ENCODE results near the gene CA12.

The CA12 gene

DNA sequence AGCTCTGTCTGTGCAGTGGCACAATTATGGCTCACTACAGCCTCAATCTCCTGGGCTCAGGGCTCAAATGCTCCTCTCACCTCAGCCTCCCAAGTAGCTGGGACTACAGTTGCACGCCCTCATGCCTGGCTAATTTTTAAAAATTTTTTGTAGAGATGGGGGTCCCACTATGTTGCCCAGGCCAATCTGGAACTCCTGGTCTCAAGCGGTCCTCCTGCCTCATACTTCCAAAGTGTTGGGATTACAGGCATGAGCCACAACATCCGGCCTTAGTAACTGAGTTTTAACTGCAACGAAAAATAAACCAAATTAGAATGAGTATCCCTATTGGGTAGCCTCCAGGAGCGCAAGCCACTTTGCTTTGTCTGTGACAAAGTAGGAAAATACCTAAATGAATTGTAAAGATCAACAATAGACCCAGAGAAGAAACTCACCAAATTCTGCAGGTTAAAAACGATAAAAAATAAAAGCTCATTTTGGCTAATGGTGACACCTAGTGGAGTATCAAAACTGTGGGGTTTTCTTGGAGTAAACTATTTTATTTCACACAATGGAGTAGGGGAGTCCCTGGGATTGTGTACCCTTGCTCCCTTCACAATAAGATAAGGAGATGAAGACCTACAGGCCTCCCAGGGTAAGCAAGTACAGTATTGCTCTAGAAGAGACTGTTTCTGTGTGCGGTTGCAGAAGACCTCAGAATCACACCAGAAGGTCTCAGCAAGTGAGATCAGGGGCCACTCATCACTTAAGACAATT is 21.0 kb upstream of the CA12 start:
- Histone ChIP-seq H3K4me3 (ENCODE audit: low read depth in 1 of 2, low read length in 2 of 2) (no peak overlapping the region), H3K27ac (ENCODE audit: low read depth, low read length) (no peak overlapping the region), H3K27me3 (ENCODE audit: control insufficient read depth in 1 of 2, insufficient read depth in 2 of 2, low read length in 2 of 2) (no peaks in the 10 kb centered on the region), H3K4me1 (ENCODE audit: control insufficient read depth in 1 of 2, insufficient read depth in 2 of 2, low read length in 2 of 2) (no peaks in the 10 kb centered on the region), H3K36me3 (ENCODE audit: control insufficient read depth in 1 of 2, insufficient read depth in 2 of 2, low read length in 2 of 2) (no peaks in the 10 kb centered on the region), H3K9ac (ENCODE audit: low read depth in 1 of 2, low read length in 2 of 2) (no peak overlapping the region), H3K9me3 (ENCODE audit: control insufficient read depth in 1 of 2, low read length in 2 of 2) (no peaks in the 10 kb centered on the region)

DNA sequence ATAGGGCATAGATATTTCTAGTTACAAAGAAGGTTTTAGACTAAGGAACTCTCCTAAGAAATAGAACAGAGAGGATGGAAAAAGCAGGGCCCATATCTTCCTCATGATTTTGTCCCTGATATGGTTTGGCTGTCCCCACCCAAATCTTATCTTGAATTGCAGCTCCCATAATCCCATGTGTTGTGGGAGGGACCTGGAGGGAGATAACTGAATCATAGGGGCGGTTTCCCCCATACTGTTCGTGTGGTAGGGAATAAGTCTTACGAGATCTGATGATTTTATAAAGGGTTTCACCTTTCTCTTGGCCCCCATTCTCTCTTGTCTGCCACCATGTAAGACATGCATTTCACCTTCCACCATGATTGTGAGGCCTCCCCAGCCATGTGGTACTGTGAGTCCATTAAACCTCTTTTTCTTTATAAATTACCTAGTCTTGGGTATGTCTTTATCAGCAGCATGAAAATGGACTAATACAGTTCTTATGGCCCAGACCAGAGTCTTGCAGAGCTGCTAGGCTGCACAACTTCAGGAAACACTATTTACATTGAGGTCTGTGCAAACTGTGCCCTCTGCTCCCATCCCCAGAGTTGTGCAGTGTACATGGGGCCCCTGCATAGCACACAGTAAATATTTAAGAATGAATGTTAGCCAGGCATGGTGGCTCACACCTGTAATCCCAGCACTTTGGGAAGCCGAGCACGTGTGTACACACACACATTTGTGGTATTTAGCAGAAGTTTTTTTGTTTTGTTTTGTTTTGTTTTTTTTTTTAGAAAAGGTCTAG is 20.3 kb upstream of the CA12 start:
- H3K4me1 ChIP-seq (ENCODE audit: control insufficient read depth in 1 of 2, insufficient read depth in 2 of 2, low read length in 2 of 2) = no peaks in the 10 kb centered on the region
- no peaks in the 10 kb centered on the region for H3K9me3 ChIP-seq (ENCODE audit: control insufficient read depth in 1 of 2, low read length in 2 of 2)
- no peak overlapping the region for H3K4me3 ChIP-seq (ENCODE audit: low read depth in 1 of 2, low read length in 2 of 2)
- no peak overlapping the region for H3K27ac ChIP-seq (ENCODE audit: low read depth, low read length)
- no peak overlapping the region for H3K9ac ChIP-seq (ENCODE audit: low read depth in 1 of 2, low read length in 2 of 2)
- H3K36me3 ChIP-seq (ENCODE audit: control insufficient read depth in 1 of 2, insufficient read depth in 2 of 2, low read length in 2 of 2) = no peaks in the 10 kb centered on the region
- no peaks in the 10 kb centered on the region for H3K27me3 ChIP-seq (ENCODE audit: control insufficient read depth in 1 of 2, insufficient read depth in 2 of 2, low read length in 2 of 2)

GRCh38 chr15:63401078-63401477 is 19.4 kb upstream of the CA12 start:
- no peak overlapping the region for H3K4me3 ChIP-seq (ENCODE audit: low read depth in 1 of 2, low read length in 2 of 2)
- no peaks in the 10 kb centered on the region for H3K4me1 ChIP-seq (ENCODE audit: control insufficient read depth in 1 of 2, insufficient read depth in 2 of 2, low read length in 2 of 2)
- H3K9me3 ChIP-seq (ENCODE audit: control insufficient read depth in 1 of 2, low read length in 2 of 2) = no peaks in the 10 kb centered on the region
- no peaks in the 10 kb centered on the region for H3K27me3 ChIP-seq (ENCODE audit: control insufficient read depth in 1 of 2, insufficient read depth in 2 of 2, low read length in 2 of 2)
- no peak overlapping the region for H3K9ac ChIP-seq (ENCODE audit: low read depth in 1 of 2, low read length in 2 of 2)
- H3K36me3 ChIP-seq (ENCODE audit: control insufficient read depth in 1 of 2, insufficient read depth in 2 of 2, low read length in 2 of 2) = no peaks in the 10 kb centered on the region
- no peak overlapping the region for H3K27ac ChIP-seq (ENCODE audit: low read depth, low read length)

DNA sequence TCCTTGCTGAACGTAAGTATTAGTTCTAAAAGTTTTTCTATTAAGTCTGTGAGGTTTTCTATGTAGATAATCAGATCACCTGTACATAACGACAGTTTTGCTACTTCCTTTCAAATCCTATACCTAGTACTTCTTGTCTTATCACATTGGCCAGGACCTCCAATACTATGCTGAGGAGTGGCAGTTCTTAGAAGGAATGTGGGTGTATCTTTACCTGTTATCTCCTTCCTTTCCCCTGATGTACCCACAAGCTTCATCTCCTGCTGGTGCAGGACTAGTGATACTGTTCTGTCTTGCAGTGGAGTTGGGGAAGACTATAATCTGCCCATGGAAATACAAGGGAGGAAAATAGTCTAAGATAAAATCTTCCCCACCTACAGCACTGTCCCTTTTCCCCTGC is 16.8 kb upstream of the CA12 start:
- Histone ChIP-seq H3K27me3 (ENCODE audit: control insufficient read depth in 1 of 2, insufficient read depth in 2 of 2, low read length in 2 of 2) (no peaks in the 10 kb centered on the region), H3K4me1 (ENCODE audit: control insufficient read depth in 1 of 2, insufficient read depth in 2 of 2, low read length in 2 of 2) (no peaks in the 10 kb centered on the region), H3K9me3 (ENCODE audit: control insufficient read depth in 1 of 2, low read length in 2 of 2) (no peaks in the 10 kb centered on the region), H3K36me3 (ENCODE audit: control insufficient read depth in 1 of 2, insufficient read depth in 2 of 2, low read length in 2 of 2) (no peaks in the 10 kb centered on the region), H3K27ac (ENCODE audit: low read depth, low read length) (no peak overlapping the region), H3K4me3 (ENCODE audit: low read depth in 1 of 2, low read length in 2 of 2) (no peak overlapping the region), H3K9ac (ENCODE audit: low read depth in 1 of 2, low read length in 2 of 2) (no peak overlapping the region)

GRCh38 chr15:63396152-63396928 is 14.7 kb upstream of the CA12 start:
- Histone ChIP-seq H3K27ac (ENCODE audit: low read depth, low read length) (no peak overlapping the region), H3K4me3 (ENCODE audit: low read depth in 1 of 2, low read length in 2 of 2) (no peak overlapping the region), H3K4me1 (ENCODE audit: control insufficient read depth in 1 of 2, insufficient read depth in 2 of 2, low read length in 2 of 2) (no peaks in the 10 kb centered on the region), H3K36me3 (ENCODE audit: control insufficient read depth in 1 of 2, insufficient read depth in 2 of 2, low read length in 2 of 2) (no peaks in the 10 kb centered on the region), H3K9me3 (ENCODE audit: control insufficient read depth in 1 of 2, low read length in 2 of 2) (no peaks in the 10 kb centered on the region), H3K27me3 (ENCODE audit: control insufficient read depth in 1 of 2, insufficient read depth in 2 of 2, low read length in 2 of 2) (no peaks in the 10 kb centered on the region), H3K9ac (ENCODE audit: low read depth in 1 of 2, low read length in 2 of 2) (no peak overlapping the region)

DNA sequence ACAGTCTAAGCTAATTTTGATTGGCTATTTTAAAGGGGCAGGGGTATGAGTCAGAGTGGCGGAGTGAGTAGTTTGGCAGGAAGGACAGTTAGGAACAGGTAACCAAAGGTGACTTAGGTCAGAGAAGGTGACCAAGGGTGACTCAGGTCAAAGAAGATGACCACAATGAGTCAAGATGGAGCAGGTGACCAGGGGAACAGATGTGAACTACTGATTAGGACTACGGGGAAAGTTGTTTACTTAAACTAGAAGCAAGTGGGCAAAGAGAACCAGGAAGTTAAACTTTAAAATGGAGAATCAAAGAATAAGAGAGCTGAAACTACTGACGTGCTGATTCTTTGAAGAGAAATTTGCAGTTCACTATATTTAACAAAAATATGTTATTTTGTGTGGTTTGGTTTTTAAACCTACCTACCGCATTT is 14.1 kb upstream of the CA12 start:
- H3K9ac ChIP-seq (ENCODE audit: low read depth in 1 of 2, low read length in 2 of 2) = no peak overlapping the region
- H3K9me3 ChIP-seq (ENCODE audit: control insufficient read depth in 1 of 2, low read length in 2 of 2) = no peaks in the 10 kb centered on the region
- no peak overlapping the region for H3K4me3 ChIP-seq (ENCODE audit: low read depth in 1 of 2, low read length in 2 of 2)
- no peaks in the 10 kb centered on the region for H3K27me3 ChIP-seq (ENCODE audit: control insufficient read depth in 1 of 2, insufficient read depth in 2 of 2, low read length in 2 of 2)
- H3K4me1 ChIP-seq (ENCODE audit: control insufficient read depth in 1 of 2, insufficient read depth in 2 of 2, low read length in 2 of 2) = peaks cover 0 to under 1% of the 10 kb centered on the region in 2 donors
- no peak overlapping the region for H3K27ac ChIP-seq (ENCODE audit: low read depth, low read length)
- H3K36me3 ChIP-seq (ENCODE audit: control insufficient read depth in 1 of 2, insufficient read depth in 2 of 2, low read length in 2 of 2) = no peaks in the 10 kb centered on the region

DNA sequence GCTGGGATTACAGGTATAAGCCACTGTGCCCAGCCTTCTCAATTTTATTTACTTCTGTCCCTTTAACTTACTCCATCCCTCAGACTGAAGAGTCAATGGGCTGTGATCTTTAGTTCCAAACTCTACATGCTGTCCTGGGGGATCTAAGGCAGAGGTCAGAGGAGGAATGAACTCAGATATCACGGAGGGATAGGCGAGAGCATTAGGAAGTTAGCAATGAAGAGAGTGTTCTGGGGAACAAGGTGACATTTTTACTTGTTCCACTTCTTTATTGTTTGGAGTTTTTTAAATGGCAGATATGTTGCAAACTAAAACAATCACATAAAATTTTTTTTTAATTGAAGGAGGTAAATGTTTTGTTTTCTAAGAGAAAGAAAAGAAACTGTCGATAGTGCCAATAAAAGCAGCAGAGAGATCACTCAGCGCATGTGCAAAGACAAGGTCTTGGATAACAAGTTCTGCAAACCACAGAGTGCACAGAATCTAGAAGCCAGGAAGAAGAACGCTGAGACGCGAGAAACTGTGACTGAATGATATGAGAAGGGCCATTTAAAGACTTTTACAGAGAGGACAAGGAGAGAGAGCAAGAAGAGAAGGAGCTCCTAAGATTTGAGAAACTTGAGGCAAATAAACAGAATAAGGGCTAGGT is 10.8 kb upstream of the CA12 start:
- Histone ChIP-seq H3K9ac (ENCODE audit: low read depth in 1 of 2, low read length in 2 of 2) (no peak overlapping the region), H3K4me3 (ENCODE audit: low read depth in 1 of 2, low read length in 2 of 2) (no peak overlapping the region), H3K27me3 (ENCODE audit: control insufficient read depth in 1 of 2, insufficient read depth in 2 of 2, low read length in 2 of 2) (no peaks in the 10 kb centered on the region), H3K9me3 (ENCODE audit: control insufficient read depth in 1 of 2, low read length in 2 of 2) (no peaks in the 10 kb centered on the region), H3K27ac (ENCODE audit: low read depth, low read length) (no peak overlapping the region), H3K4me1 (ENCODE audit: control insufficient read depth in 1 of 2, insufficient read depth in 2 of 2, low read length in 2 of 2) (peaks cover 11 to 15% of the 10 kb centered on the region in 2 donors), H3K36me3 (ENCODE audit: control insufficient read depth in 1 of 2, insufficient read depth in 2 of 2, low read length in 2 of 2) (no peaks in the 10 kb centered on the region)

- no peak overlapping the region for H3K9ac ChIP-seq (ENCODE audit: low read depth in 1 of 2, low read length in 2 of 2)
- no peaks in the 10 kb centered on the region for H3K27me3 ChIP-seq (ENCODE audit: control insufficient read depth in 1 of 2, insufficient read depth in 2 of 2, low read length in 2 of 2)
- no peaks in the 10 kb centered on the region for H3K36me3 ChIP-seq (ENCODE audit: control insufficient read depth in 1 of 2, insufficient read depth in 2 of 2, low read length in 2 of 2)
- no peak overlapping the region for H3K4me3 ChIP-seq (ENCODE audit: low read depth in 1 of 2, low read length in 2 of 2)
- H3K27ac ChIP-seq (ENCODE audit: low read depth, low read length) = no peak overlapping the region
- peaks cover 11 to 15% of the 10 kb centered on the region in 2 donors for H3K4me1 ChIP-seq (ENCODE audit: control insufficient read depth in 1 of 2, insufficient read depth in 2 of 2, low read length in 2 of 2)
- H3K9me3 ChIP-seq (ENCODE audit: control insufficient read depth in 1 of 2, low read length in 2 of 2) = no peaks in the 10 kb centered on the region
These were observed 10.2 kb upstream of the CA12 start for GRCh38 chr15:63391669-63392360.

DNA sequence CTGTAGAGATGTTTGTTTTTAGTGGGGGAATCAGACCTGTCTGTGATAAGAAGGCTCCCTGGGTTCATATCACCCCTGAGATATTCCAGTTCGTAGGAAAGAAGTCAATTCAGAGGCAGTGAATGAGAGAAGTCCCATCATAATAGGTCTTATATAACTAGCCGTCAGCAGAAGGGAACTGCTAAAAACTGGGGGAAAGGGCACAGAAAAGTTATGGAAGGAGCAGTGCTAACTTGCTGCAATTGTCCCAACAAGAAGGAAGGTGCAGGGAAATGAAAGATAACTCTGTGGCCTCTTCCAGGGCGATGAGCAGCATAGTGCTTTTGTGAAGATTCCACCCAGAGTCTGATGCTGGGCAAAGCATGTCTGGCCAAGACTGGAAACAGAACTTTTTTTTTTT is 9.0 kb upstream of the CA12 start:
- H3K36me3 ChIP-seq (ENCODE audit: control insufficient read depth in 1 of 2, insufficient read depth in 2 of 2, low read length in 2 of 2) = no peaks in the 10 kb centered on the region
- no peak overlapping the region for H3K9ac ChIP-seq (ENCODE audit: low read depth in 1 of 2, low read length in 2 of 2)
- no peaks in the 10 kb centered on the region for H3K9me3 ChIP-seq (ENCODE audit: control insufficient read depth in 1 of 2, low read length in 2 of 2)
- no peaks in the 10 kb centered on the region for H3K27me3 ChIP-seq (ENCODE audit: control insufficient read depth in 1 of 2, insufficient read depth in 2 of 2, low read length in 2 of 2)
- H3K4me1 ChIP-seq (ENCODE audit: control insufficient read depth in 1 of 2, insufficient read depth in 2 of 2, low read length in 2 of 2) = peaks cover 11 to 15% of the 10 kb centered on the region in 2 donors
- H3K27ac ChIP-seq (ENCODE audit: low read depth, low read length) = no peak overlapping the region
- no peak overlapping the region for H3K4me3 ChIP-seq (ENCODE audit: low read depth in 1 of 2, low read length in 2 of 2)
